ENCODE data around the gene PBXIP1. TPM values are rescaled to one million over a fixed set of nuclear protein-coding genes. Genes with fewer than 3 reads are reported as not detected.

Gene PBXIP1
- total and polyA plus RNA-seq, 2 of the 13 experiments (the other 11 are each of a cell fraction or from before 2014, with no cell fraction given), result 16.3 to 31.9 TPM

- TF ChIP-seq PRDM15 (CRISPR knock-in tag; IDR thresholded peaks at IDR 0.05) (0 out of 2 replicates have a peak, but pooled peaks have one; percentile 15), FOXK1 (CRISPR knock-in tag; IDR thresholded peaks at IDR 0.05; ENCODE audit: borderline replicate concordance, low read depth) (peak; percentile 30; the same call in 1 of the 2 replicates), KLF6 (CRISPR knock-in tag; IDR thresholded peaks at IDR 0.05) (0 out of 2 replicates have a peak, but pooled peaks have one; percentile 49), IRX3 (CRISPR knock-in tag; IDR thresholded peaks at IDR 0.05; ENCODE audit: borderline replicate concordance, low read depth) (no peak), FOXA3 (CRISPR knock-in tag; IDR thresholded peaks at IDR 0.05) (peak; percentile 38; the same call in 1 of the 2 replicates), TFE3 (CRISPR knock-in tag; IDR thresholded peaks at IDR 0.05) (0 out of 2 replicates have a peak, but pooled peaks have one; percentile 14), ZC3H13 (CRISPR knock-in tag; IDR thresholded peaks at IDR 0.05) (peak; percentile 38; the same call in 1 of the 2 replicates), ZNF800 (CRISPR knock-in tag; IDR thresholded peaks at IDR 0.05) (no peak), HDAC2 (CRISPR knock-in tag; IDR thresholded peaks at IDR 0.05) (peak; percentile 16; the same call in 1 of the 2 replicates), CEBPG (CRISPR knock-in tag; IDR thresholded peaks at IDR 0.05) (0 out of 2 replicates have a peak, but pooled peaks have one; percentile 2), KDM5A (IDR thresholded peaks at IDR 0.05; ENCODE audit: borderline replicate concordance, low read length) (peak; percentile 78; the same call in 1 of the 2 replicates), ZNF557 (CRISPR knock-in tag; IDR thresholded peaks at IDR 0.05) (0 out of 2 replicates have a peak, but pooled peaks have one; percentile 19), ASH2L (IDR thresholded peaks at IDR 0.05; ENCODE audit: insufficient read length, low read depth, low read length) (peak; percentile 61), ZEB1 (IDR thresholded peaks at IDR 0.05; ENCODE audit: insufficient replicate concordance, low read depth) (no peak), DMAP1 (CRISPR knock-in tag; IDR thresholded peaks at IDR 0.05) (0 out of 2 replicates have a peak, but pooled peaks have one; percentile 34), DR1 (CRISPR knock-in tag; IDR thresholded peaks at IDR 0.05) (peak; percentile 67; the same call in 1 of the 2 replicates), FOXP1 (IDR thresholded peaks at IDR 0.05) (no peak), FOXP1 (CRISPR knock-in tag; IDR thresholded peaks at IDR 0.05) (peak; percentile 8; the same call in 1 of the 2 replicates), SRF (IDR thresholded peaks at IDR 0.05; ENCODE audit: low read depth, low read length) (peak; percentile 16; the same call in 1 of the 2 replicates), MTERF4 (CRISPR knock-in tag; IDR thresholded peaks at IDR 0.05) (peak; percentile 23; the same call in 1 of the 2 replicates), ARNT (IDR thresholded peaks at IDR 0.05) (no peak), ZSCAN21 (CRISPR knock-in tag; IDR thresholded peaks at IDR 0.05; ENCODE audit: borderline replicate concordance) (no peak), MED1 (CRISPR knock-in tag; IDR thresholded peaks at IDR 0.05) (peak; percentile 57; the same call in 1 of the 2 replicates)
Observed at GRCh38 chr1:154973344-154974101, 17.6 kb upstream of the PBXIP1 start (continued).
